HepG2 (cell line): ENCODE results near the gene RUVBL1. TPM values are rescaled to one million over a fixed set of nuclear protein-coding genes. Genes with fewer than 3 reads are reported as not detected.
A peak's percentile ranks its signal among the peaks of the same experiment; 100 is the strongest.

Source experiments
- CBX5 ChIP-seq: sonication (generic); formaldehyde crosslinking; IDR thresholded peaks from 2 replicates; pipeline ENCODE4 v1.4.0; 2020; ENCODE audit warnings: missing genetic modification reagents, borderline replicate concordance
- DZIP1 ChIP-seq: sonication (generic); formaldehyde crosslinking; IDR thresholded peaks from 2 replicates; pipeline ENCODE4 v1.5.0; 2020; ENCODE audit warnings: mild to moderate bottlenecking, missing genetic modification reagents
- ETS1 ChIP-seq: sonication (generic); formaldehyde crosslinking; IDR thresholded peaks from 2 replicates; pipeline ENCODE4 v1.4.0; 2020; ENCODE audit warnings: missing genetic modification reagents
- FOSL2 ChIP-seq: sonication (generic); formaldehyde crosslinking; IDR thresholded peaks from 2 replicates; pipeline ENCODE4 v1.4.0; 2020; ENCODE audit warnings: missing genetic modification reagents
- HMGXB3 ChIP-seq: sonication (generic); formaldehyde crosslinking; IDR thresholded peaks from 2 replicates; pipeline ENCODE4 v1.4.0; 2020; ENCODE audit warnings: missing genetic modification reagents, borderline replicate concordance
- HNRNPL ChIP-seq: fragments of 200-400 bp; formaldehyde crosslinking; IDR thresholded peaks from 2 replicates; pipeline ENCODE4 v1.6.1; 2017; ENCODE audit warnings: mild to moderate bottlenecking, low read depth, low read length
- ISL2 ChIP-seq: sonication (generic); formaldehyde crosslinking; IDR thresholded peaks from 2 replicates; pipeline ENCODE4 v1.5.0; 2020; ENCODE audit warnings: missing genetic modification reagents
- NR2C2 ChIP-seq: sonication (generic); formaldehyde crosslinking; IDR thresholded peaks from 2 replicates; pipeline ENCODE4 v1.4.0; 2020; ENCODE audit warnings: missing genetic modification reagents, mild to moderate bottlenecking, moderate library complexity, borderline replicate concordance
- NR3C1 ChIP-seq: sonication (generic); formaldehyde crosslinking; IDR thresholded peaks from 2 replicates; pipeline ENCODE4 v1.4.0; 2020; ENCODE audit warnings: missing genetic modification reagents
- RBFOX2 ChIP-seq: fragments of 200-400 bp; formaldehyde crosslinking; IDR thresholded peaks from 2 replicates; pipeline ENCODE4 v1.6.1; 2017; ENCODE audit warnings: low read depth, mild to moderate bottlenecking, low read length
- TAF15 ChIP-seq: fragments of 200-400 bp; formaldehyde crosslinking; IDR thresholded peaks from one replicate; pipeline ENCODE4 v1.6.1; 2018; ENCODE audit warnings: mild to moderate bottlenecking, low read depth, low read length; ENCODE audit not compliant: poor library complexity, severe bottlenecking
- ZFP1 ChIP-seq: IDR thresholded peaks from 2 replicates; pipeline ENCODE4 v1.6.1; 2016
- ZFP91 ChIP-seq: sonication (generic); formaldehyde crosslinking; IDR thresholded peaks from 2 replicates; pipeline ENCODE4 v1.9.0; 2022; ENCODE audit warnings: missing genetic modification reagents, mild to moderate bottlenecking, borderline replicate concordance
- ZNF333 ChIP-seq: sonication (generic); formaldehyde crosslinking; IDR thresholded peaks from 2 replicates; pipeline ENCODE4 v1.4.0; 2020; ENCODE audit warnings: mild to moderate bottlenecking, missing genetic modification reagents, borderline replicate concordance
- ZNF460 ChIP-seq: sonication (generic); formaldehyde crosslinking; IDR thresholded peaks from 2 replicates; pipeline ENCODE4 v1.5.1; 2020; ENCODE audit warnings: missing genetic modification reagents, mild to moderate bottlenecking, borderline replicate concordance
- ZNF563 ChIP-seq: sonication (generic); formaldehyde crosslinking; IDR thresholded peaks from 2 replicates; pipeline ENCODE4 v1.8.0; 2022; ENCODE audit warnings: mild to moderate bottlenecking, moderate library complexity, missing genetic modification reagents
- ZNF724P ChIP-seq: sonication (generic); formaldehyde crosslinking; IDR thresholded peaks from 2 replicates; pipeline ENCODE4 v1.8.0; 2022; ENCODE audit warnings: missing genetic modification reagents, borderline replicate concordance
- ZNF746 ChIP-seq: sonication (generic); formaldehyde crosslinking; IDR thresholded peaks from 2 replicates; pipeline ENCODE4 v1.8.0; 2022; ENCODE audit warnings: mild to moderate bottlenecking, missing genetic modification reagents
- polyA plus RNA-seq, 8 experiments: library from polyadenylated mRNA; depleted of rRNA in 3 of 8; stranded (reverse) in 7 of 8; unstranded in 1 of 8; fragments of >200 nt; fragmentation: Illumina TruSeq in 4 of 8; extraction: Trizol in 4 of 8; gene quantifications; 2 replicates each; pipeline versions ENCODE4 v1.2.1 to v1.2.3, GENCODE V29; 2011 to 2016; ENCODE audit warnings: low read depth in 4 of 8, missing spikeins in 1 of 8, mixed read lengths in 1 of 8; ENCODE audit not compliant: insufficient read depth in 1 of 8
- total RNA-seq, 5 experiments: library from RNA; depleted of rRNA; stranded (reverse); fragments of >200 nt; fragmentation: Illumina TruSeq; extraction: Trizol; gene quantifications; 2 replicates each; pipeline ENCODE4 v1.2.3, GENCODE V29; 2016; ENCODE audit warnings: low read depth in 1 of 5

Gene RUVBL1
- total and polyA plus RNA-seq, 2 of the 13 experiments (the other 11 are each of a cell fraction or from before 2014, with no cell fraction given): 32.7 to 86.3 TPM

- TF ChIP-seq FOSL2 (CRISPR knock-in tag) (peak; percentile 51), TAF15 (no peak), NR2C2 (peak; percentile 99), CBX5 (peak; percentile 93; the same call in 1 of the 2 replicates), ZNF724P (CRISPR knock-in tag) (no peak), HMGXB3 (CRISPR knock-in tag) (peak; percentile 86; the same call in 1 of the 2 replicates), ISL2 (CRISPR knock-in tag) (peak; percentile 73; the same call in 1 of the 2 replicates), HNRNPL (peak; percentile 71; the same call in 1 of the 2 replicates), DZIP1 (CRISPR knock-in tag) (no peak), ZNF333 (CRISPR knock-in tag) (peak; percentile 96; the same call in 1 of the 2 replicates), ZNF563 (CRISPR knock-in tag) (no peak), ZFP91 (CRISPR knock-in tag) (peak; percentile 85), ETS1 (no peak), NR3C1 (CRISPR knock-in tag) (no peak), ZFP1 (CRISPR knock-in tag) (peak; percentile 24; the same call in 1 of the 2 replicates), RBFOX2 (peak; percentile 86), ZNF460 (CRISPR knock-in tag) (no peak), ZNF746 (CRISPR knock-in tag) (peak; percentile 56; the same call in 1 of the 2 replicates)
Observed at GRCh38 chr3:128123538-128124368, at the start of gene RUVBL1 (continued).
